GM18520 (cell line): ENCODE results near the gene NFATC2IP.
"Not testable (repeated sequence)": the region's sequence is repeated elsewhere in the genome, so short reads cannot be mapped to it uniquely, and the experiment has no call there.

Experiments
- ATAC-seq: cut with Tn5 transposase; IDR thresholded peaks from one replicate; pipeline ENCODE4 v1.9.1; 2021; ENCODE audit not compliant: unreplicated experiment

NFATC2IP gene

GRCh38 chr16:28925386-28926228, 25.1 kb upstream of the NFATC2IP start:
- ATAC-seq = no peak

- ATAC-seq = not testable (repeated sequence)
Measured at GRCh38 chr16:28926284-28926683, 24.5 kb upstream of the NFATC2IP start.

- ATAC-seq = no peak
Measured at GRCh38 chr16:28927815-28928214, 22.9 kb upstream of the NFATC2IP start.

GRCh38 chr16:28930203-28930602, 20.5 kb upstream of the NFATC2IP start:
- no peak for ATAC-seq

GRCh38 chr16:28930652-28931051, 20.1 kb upstream of the NFATC2IP start:
- no peak for ATAC-seq

GRCh38 chr16:28931801-28932225, 18.9 kb upstream of the NFATC2IP start, which contains the start of gene CD19:
CD19 (plus strand) TSS chr16:28931971; CDS start chr16:28932001, 30 bp downstream.
- ATAC-seq = no peak

- no peak for ATAC-seq
Measured at GRCh38 chr16:28932339-28933141, 18.2 kb upstream of the NFATC2IP start.

GRCh38 chr16:28933171-28933570, 17.6 kb upstream of the NFATC2IP start:
- ATAC-seq = no peak

- ATAC-seq = no peak
Measured at GRCh38 chr16:28935346-28935745, 15.4 kb upstream of the NFATC2IP start.

- peak; percentile 49 for ATAC-seq
Measured at GRCh38 chr16:28935924-28936783, 14.6 kb upstream of the NFATC2IP start.

- no peak for ATAC-seq
Measured at GRCh38 chr16:28936784-28937155, 14.0 kb upstream of the NFATC2IP start.

GRCh38 chr16:28937222-28937876, 13.4 kb upstream of the NFATC2IP start:
- ATAC-seq = no peak

GRCh38 chr16:28938721-28939120, 12.0 kb upstream of the NFATC2IP start:
- ATAC-seq = no peak

- ATAC-seq = not testable (repeated sequence)
Measured at GRCh38 chr16:28939825-28940224, 10.9 kb upstream of the NFATC2IP start.

GRCh38 chr16:28943281-28943680, 7.5 kb upstream of the NFATC2IP start:
- ATAC-seq = no peak

- no peak for ATAC-seq
Measured at GRCh38 chr16:28946681-28947080, 4.1 kb upstream of the NFATC2IP start.

GRCh38 chr16:28951410-28951943, 740 bp downstream of the NFATC2IP start:
- ATAC-seq = no peak

GRCh38 chr16:28958216-28958615, 7.5 kb downstream of the NFATC2IP start:
- ATAC-seq = no peak

- no peak for ATAC-seq
Measured at GRCh38 chr16:28958836-28959235, 8.1 kb downstream of the NFATC2IP start.

- ATAC-seq = no peak
Measured at GRCh38 chr16:28964072-28964471, 13.3 kb downstream of the NFATC2IP start.
